Astrocyte of the cerebellum (primary cell): ENCODE results near the gene TEAD4.

Experiments used
- DNase-seq: peaks from one replicate; pipeline ENCODE4 v3.0.0-alpha.2; 2011; ENCODE audit warnings: low read depth
- H3K4me3 ChIP-seq: 2 replicates; pipeline ENCODE4 v1.5.1; 2011; ENCODE audit warnings: mild to moderate bottlenecking, low read depth, low read length, moderate library complexity
- CTCF ChIP-seq: IDR thresholded peaks from 2 replicates; pipeline ENCODE4 v1.5.1; 2012; ENCODE audit warnings: low read length, low read depth, moderate library complexity, mild to moderate bottlenecking; ENCODE audit errors: missing control alignments
- in situ Hi-C: cut with HindIII; loops from 2 replicates; pipeline ENCODE4 v1.10.0; 2017; ENCODE audit warnings: low sequenced_read_pairs

Gene TEAD4

GRCh38 chr12:3047961-3048360 lies 88.8 kb downstream of the TEAD4 start:
- no peak for DNase-seq
- H3K4me3 ChIP-seq: no peak overlapping the region
- no peak for TF ChIP-seq CTCF
- in situ Hi-C loops: no loop called here

GRCh38 chr12:3048540-3048939 lies 89.3 kb downstream of the TEAD4 start:
- no peak for TF ChIP-seq CTCF
- in situ Hi-C loops: no loop called here
- no peak for DNase-seq
- H3K4me3 ChIP-seq: no peak overlapping the region

- H3K4me3 ChIP-seq: no peak overlapping the region
- no peak for DNase-seq
- in situ Hi-C loops: no loop called here
- no peak for TF ChIP-seq CTCF
These were observed 90.0 kb downstream of the TEAD4 start for GRCh38 chr12:3049176-3049575.

- no peak for TF ChIP-seq CTCF
- no peak for DNase-seq
- H3K4me3 ChIP-seq: no peak overlapping the region
These were observed 90.5 kb downstream of the TEAD4 start for GRCh38 chr12:3049611-3050249.

GRCh38 chr12:3054374-3054773 lies 95.2 kb downstream of the TEAD4 start:
- in situ Hi-C loops: no loop called here
- no peak for TF ChIP-seq CTCF
- H3K4me3 ChIP-seq: no peak overlapping the region
- no peak for DNase-seq

More at GRCh38 chr12:3049611-3050249, 90.5 kb downstream of the TEAD4 start:
- in situ Hi-C loops: no loop called here

GRCh38 chr12:3055026-3055703 lies 96.0 kb downstream of the TEAD4 start:
- no peak overlapping the region for H3K4me3 ChIP-seq
- DNase-seq: no peak

More at GRCh38 chr12:3055026-3055703, 96.0 kb downstream of the TEAD4 start:
- no peak for TF ChIP-seq CTCF
- in situ Hi-C loops: no loop called here
